ENCODE data around the gene COPZ1.

COPZ1 gene

GRCh38 chr12:54292083-54292930 lies 32.6 kb upstream of the COPZ1 start:
- ATAC-seq, result no peak
- TF ChIP-seq ZNF8 (CRISPR knock-in tag; IDR thresholded peaks at IDR 0.05), result no peak
- no peak for TF ChIP-seq ZFP3 (CRISPR knock-in tag; IDR thresholded peaks at IDR 0.05)
- no peak for TF ChIP-seq SNAI2 (CRISPR knock-in tag; IDR thresholded peaks at IDR 0.05)
- TF ChIP-seq CSDC2 (CRISPR knock-in tag; IDR thresholded peaks at IDR 0.05), result no peak
- TF ChIP-seq ISL1 (CRISPR knock-in tag; IDR thresholded peaks at IDR 0.05), result no peak
- TF ChIP-seq CREB5 (CRISPR knock-in tag; IDR thresholded peaks at IDR 0.05; ENCODE audit: low read depth), result no peak
- no peak for TF ChIP-seq ZC3H10 (CRISPR knock-in tag; IDR thresholded peaks at IDR 0.05)
- no peak for TF ChIP-seq ZNF70 (CRISPR knock-in tag; IDR thresholded peaks at IDR 0.05)
- no peak for TF ChIP-seq TSHZ2 (CRISPR knock-in tag; IDR thresholded peaks at IDR 0.05)
- no peak for TF ChIP-seq ZFP30 (CRISPR knock-in tag; IDR thresholded peaks at IDR 0.05)
- no peak for TF ChIP-seq TOX (CRISPR knock-in tag; IDR thresholded peaks at IDR 0.05; ENCODE audit: borderline replicate concordance)

- no peak for ATAC-seq
- TF ChIP-seq ESRRG (CRISPR knock-in tag; IDR thresholded peaks at IDR 0.05), result no peak
- no peak for TF ChIP-seq ZC3H10 (CRISPR knock-in tag; IDR thresholded peaks at IDR 0.05)
- no peak for TF ChIP-seq POU6F1 (CRISPR knock-in tag; IDR thresholded peaks at IDR 0.05; ENCODE audit: borderline replicate concordance, low read depth)
- TF ChIP-seq TSHZ2 (CRISPR knock-in tag; IDR thresholded peaks at IDR 0.05), result no peak
- TF ChIP-seq ZNF70 (CRISPR knock-in tag; IDR thresholded peaks at IDR 0.05), result no peak
- no peak for TF ChIP-seq PATZ1 (CRISPR knock-in tag; IDR thresholded peaks at IDR 0.05; ENCODE audit: borderline replicate concordance)
- no peak for TF ChIP-seq BACH2 (CRISPR knock-in tag; IDR thresholded peaks at IDR 0.05; ENCODE audit: borderline replicate concordance)
- no peak for TF ChIP-seq TCF4 (CRISPR knock-in tag; IDR thresholded peaks at IDR 0.05; ENCODE audit: borderline replicate concordance)
- no peak for TF ChIP-seq ZNF8 (CRISPR knock-in tag; IDR thresholded peaks at IDR 0.05)
- no peak for TF ChIP-seq ISL1 (CRISPR knock-in tag; IDR thresholded peaks at IDR 0.05)
- TF ChIP-seq RARB (CRISPR knock-in tag; IDR thresholded peaks at IDR 0.05), result no peak
- TF ChIP-seq SNAI2 (CRISPR knock-in tag; IDR thresholded peaks at IDR 0.05), result no peak
- no peak for TF ChIP-seq ARNTL (CRISPR knock-in tag; IDR thresholded peaks at IDR 0.05; ENCODE audit: borderline replicate concordance, low read depth)
- no peak for TF ChIP-seq OSR1 (CRISPR knock-in tag; IDR thresholded peaks at IDR 0.05)
- no peak for TF ChIP-seq CSRNP3 (CRISPR knock-in tag; IDR thresholded peaks at IDR 0.05)
- no peak for TF ChIP-seq GLIS3 (CRISPR knock-in tag; IDR thresholded peaks at IDR 0.05)
These were observed 32.0 kb upstream of the COPZ1 start for GRCh38 chr12:54292931-54293241.

All from SK-N-SH treated with all-trans-retinoic acid at 6 μM for 48 hours (cell line).